Hair follicular keratinocyte (primary cell): Measurements from ENCODE around the gene IHH. TPM values are rescaled to one million over a fixed set of nuclear protein-coding genes. Genes with fewer than 3 reads are reported as not detected.

ENCODE experiments used
- total RNA-seq: library from RNA; depleted of rRNA; stranded (reverse); fragments of >200 nt; gene quantifications from 2 replicates; pipeline ENCODE4 v1.2.3, GENCODE V29; 2015

Gene IHH
- not detected in 2 replicates for total RNA-seq

DNA sequence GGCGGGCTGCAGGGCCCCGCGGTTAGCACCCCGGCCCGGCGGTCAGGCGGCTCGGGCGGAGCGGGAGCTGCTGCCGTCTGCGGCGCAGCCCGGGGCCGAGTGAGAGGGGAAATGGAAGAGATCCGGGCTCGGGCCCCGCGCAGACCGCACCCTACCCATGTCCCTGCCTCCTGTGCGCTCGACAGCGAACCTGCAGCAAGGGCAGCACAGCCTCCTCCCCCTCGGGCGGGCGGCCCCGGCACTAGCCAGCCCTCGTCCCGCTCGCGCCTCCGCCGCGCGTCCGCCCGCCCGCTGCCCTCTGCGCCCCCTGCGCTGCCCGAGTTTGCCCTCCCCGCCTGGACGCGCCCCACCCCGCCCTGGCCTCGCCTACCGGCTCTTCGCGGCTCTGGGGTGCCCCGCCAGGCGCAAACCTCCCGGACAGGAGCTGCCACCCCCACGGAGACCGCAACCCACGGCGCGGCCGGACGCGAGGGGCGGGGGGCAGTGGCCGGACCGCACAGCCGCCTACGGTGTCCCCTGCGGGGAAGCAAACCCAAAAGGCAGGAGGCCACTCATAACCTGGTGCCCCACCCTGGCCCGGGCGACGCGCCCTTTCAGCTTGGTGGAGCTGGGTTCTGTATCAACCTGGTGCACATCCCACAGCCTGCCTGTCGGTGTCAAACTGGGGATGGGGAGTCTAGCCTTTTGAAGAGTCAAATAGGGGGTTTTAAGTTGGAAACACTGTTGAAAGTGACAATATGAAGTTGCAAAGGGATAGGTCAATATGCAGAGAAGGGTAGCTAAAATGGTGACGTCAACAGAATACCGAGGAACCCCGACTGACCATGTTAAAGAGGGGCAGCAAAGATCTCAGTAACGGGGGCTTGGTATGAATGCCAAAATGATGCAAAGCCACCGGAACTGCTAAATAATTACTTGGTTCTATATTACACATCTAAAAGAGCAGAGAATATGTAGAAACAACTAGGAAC is at the start of gene IHH:
Gene IHH (minus strand): TSS at position 101 of the 971 bp plus-strand sequence. CDS start 454 bp downstream, outside the sequence.

DNA sequence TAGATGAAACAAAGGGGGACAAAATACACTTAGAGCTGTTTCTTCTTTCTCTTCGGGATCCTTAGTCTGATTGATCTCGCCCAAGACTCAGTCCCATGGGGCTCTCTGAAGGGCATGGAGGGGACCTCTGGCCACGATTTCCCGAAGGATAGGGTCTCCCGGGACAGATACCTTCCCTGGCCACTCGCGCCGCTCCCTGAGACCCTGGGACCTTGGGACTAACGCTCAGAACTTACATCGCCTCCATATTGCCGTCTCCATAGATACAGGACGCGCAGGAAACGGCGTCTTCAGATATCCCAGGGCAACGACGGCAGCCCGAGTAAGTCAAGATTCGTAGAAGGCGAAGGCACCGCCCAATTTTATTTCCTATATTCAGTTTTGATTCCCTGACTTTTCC is 19.5 kb downstream of the IHH start, which contains the start of gene CFAP65:
Gene CFAP65 (minus strand): TSS at position 265 of the 400 bp plus-strand sequence. CDS start 2,468 bp downstream, outside the sequence.

Other genes starting within 250 kb of the IHH start
- gene PRKAG3, start 229.1 kb downstream of the IHH start, total RNA-seq, result not detected in 2 replicates
- 0.16 TPM in 1 of 2 replicates, not detected in the other for gene WNT6, start 201.1 kb downstream of the IHH start, total RNA-seq
- 1.1 and 4.2 TPM in 2 replicates for gene WNT10A, start 180.1 kb downstream of the IHH start, total RNA-seq
- gene CDK5R2, start 101.3 kb downstream of the IHH start, total RNA-seq, result 0.55 TPM in 1 of 2 replicates, not detected in the other
- not detected in 2 replicates for gene FEV, start 75.7 kb downstream of the IHH start, total RNA-seq
- gene CRYBA2, start 67.5 kb downstream of the IHH start, total RNA-seq, result not detected in 2 replicates
- not detected in 2 replicates for gene CFAP65, start 19.4 kb downstream of the IHH start, total RNA-seq
- gene NHEJ1, start 99.9 kb upstream of the IHH start, total RNA-seq, result 7.3 and 12.3 TPM in 2 replicates
- 0.11 and 0.39 TPM in 2 replicates for gene SLC23A3, start 109.1 kb upstream of the IHH start, total RNA-seq
- gene CNPPD1, start 116.0 kb upstream of the IHH start, total RNA-seq, result 40.1 and 43.7 TPM in 2 replicates
- gene RETREG2, start 117.4 kb upstream of the IHH start, total RNA-seq, result 44.2 and 46.0 TPM in 2 replicates
- gene ZFAND2B, start 145.9 kb upstream of the IHH start, total RNA-seq, result 38.2 and 42.1 TPM in 2 replicates
- 9.5 and 15.1 TPM in 2 replicates for gene ABCB6, start 158.0 kb upstream of the IHH start, total RNA-seq
- 36.9 and 40.2 TPM in 2 replicates for gene ATG9A, start 168.7 kb upstream of the IHH start, total RNA-seq
- gene ANKZF1, start 168.9 kb upstream of the IHH start, total RNA-seq, result 23.5 and 27.4 TPM in 2 replicates
- 8.0 and 10.2 TPM in 2 replicates for gene GLB1L, start 184.5 kb upstream of the IHH start, total RNA-seq
- 13.7 and 38.1 TPM in 2 replicates for gene STK16, start 184.6 kb upstream of the IHH start, total RNA-seq
- gene TUBA4B, start 192.3 kb upstream of the IHH start, total RNA-seq, result not detected in 2 replicates
- gene TUBA4A, start 193.0 kb upstream of the IHH start, total RNA-seq, result 253 and 330 TPM in 2 replicates
- 21.4 and 25.8 TPM in 2 replicates for gene DNAJB2, start 218.4 kb upstream of the IHH start, total RNA-seq
- gene PTPRN, start 248.5 kb upstream of the IHH start, total RNA-seq, result 0.08 TPM in 1 of 2 replicates, not detected in the other